MCF 10A (cell line): ENCODE data around the gene SDCBP2. TPM values are rescaled to one million over a fixed set of nuclear protein-coding genes. Genes with fewer than 3 reads are reported as not detected.

Source experiments
- BruUV-seq: library from RNA; stranded (reverse); fragments of 400-500 nt; replicated peaks from 2 replicates; lab custom pipeline; 2021; lab: Mats Ljungman, UMichigan
- CTCF ChIA-PET: fragments of 300-600 bp; sonication (Branson Sonifier 250); formaldehyde crosslinking; extraction: SDS; loops from one replicate; lab custom pipeline; 2021; ENCODE audit warnings: antibody characterized with exemption, inconsistent platforms; lab: Yijun Ruan, JAX
- POLR2A ChIA-PET: fragments of 300-600, 350-650 bp; sonication (Branson Sonifier 250); formaldehyde crosslinking; extraction: SDS; loops from one replicate; lab custom pipeline; 2020; ENCODE audit warnings: antibody characterized with exemption, inconsistent platforms; lab: Yijun Ruan, JAX
- DNase-seq: peaks from one replicate; pipeline ENCODE4 v3.0.0-alpha.2; 2018; ENCODE audit not compliant: unreplicated experiment
- H3K27ac Mint-ChIP-seq: one replicate; pipeline ENCODE4 v1.8.0; 2022; ENCODE audit warnings: mild to moderate bottlenecking, low read depth, mixed read lengths; ENCODE audit not compliant: unreplicated experiment
- H3K27me3 Mint-ChIP-seq: one replicate; pipeline ENCODE4 v1.8.0; 2022; ENCODE audit warnings: mixed read lengths; ENCODE audit not compliant: insufficient read depth, unreplicated experiment
- H3K36me3 Mint-ChIP-seq: one replicate; pipeline ENCODE4 v1.8.0; 2022; ENCODE audit warnings: mild to moderate bottlenecking, moderate library complexity, mixed read lengths; ENCODE audit not compliant: insufficient read depth, unreplicated experiment
- H3K4me1 Mint-ChIP-seq: one replicate; pipeline ENCODE4 v1.8.0; 2022; ENCODE audit warnings: mixed read lengths; ENCODE audit not compliant: insufficient read depth, unreplicated experiment
- H3K4me3 Mint-ChIP-seq: one replicate; pipeline ENCODE4 v1.8.0; 2022; ENCODE audit warnings: mild to moderate bottlenecking, moderate library complexity, mixed read lengths; ENCODE audit not compliant: unreplicated experiment
- H3K9me3 Mint-ChIP-seq: one replicate; pipeline ENCODE4 v1.8.0; 2022; ENCODE audit warnings: mixed read lengths; ENCODE audit not compliant: unreplicated experiment
- intact Hi-C: fragments of 100-400 bp; cut with micrococcal nuclease; formaldehyde crosslinking; loops from 2 replicates; pipeline ENCODE4 v1.14.1; 2022
- total RNA-seq: library from RNA; stranded (reverse); gene quantifications from 2 replicates; pipeline ENCODE4 v1.2.3, GENCODE V29; 2022
- TF ChIP-seq, protein P1 (sequence below): fragments of 200-600 bp; IDR thresholded peaks from one replicate; pipeline ENCODE4 v1.8.0; 2022; ENCODE audit warnings: antibody characterized with exemption, mild to moderate bottlenecking; ENCODE audit not compliant: unreplicated experiment

The SDCBP2 gene
- total RNA-seq, 1 experiment from 2014 or later: 11.8 TPM

DNA sequence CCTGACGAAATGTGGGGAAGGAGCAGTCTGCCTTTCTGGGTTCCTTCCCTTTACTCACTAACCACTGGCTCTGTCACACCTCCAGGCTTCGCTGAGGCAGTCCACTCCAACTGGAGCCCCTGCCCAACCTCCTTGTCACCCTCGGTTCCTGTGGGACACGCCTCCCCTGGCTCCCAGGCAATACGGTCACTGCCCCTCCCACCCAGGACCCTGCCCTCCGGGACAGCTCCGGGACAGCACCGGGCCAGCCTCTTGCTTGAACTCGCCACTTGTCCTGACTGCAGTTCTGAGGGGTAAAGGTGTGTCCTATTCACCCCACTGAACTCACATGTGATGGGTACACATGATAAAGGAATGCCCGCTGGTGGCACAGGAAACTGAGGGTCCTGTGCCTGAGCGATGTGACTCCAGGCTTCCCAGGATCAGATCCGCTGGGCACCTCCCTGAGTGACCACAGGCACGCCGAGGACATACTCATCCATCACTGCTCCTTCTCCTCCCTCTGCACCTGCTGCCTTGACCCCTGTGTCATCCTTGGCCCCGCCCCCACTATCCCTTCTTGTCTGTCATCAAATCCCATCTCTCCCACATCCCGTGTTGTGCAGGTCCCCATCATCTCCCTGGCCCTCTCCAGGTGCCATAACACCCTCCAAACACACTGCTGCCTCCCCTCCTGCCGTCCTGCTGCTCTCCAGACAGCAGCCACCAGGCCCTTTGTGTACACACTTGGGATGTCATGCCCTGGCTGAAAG, 7.9 kb downstream of the SDCBP2 start:
- H3K4me1 Mint-ChIP-seq: peaks cover 12% of the 10 kb centered on the region
- peak overlapping the region; percentile 96 for H3K27ac Mint-ChIP-seq
- no peaks in the 10 kb centered on the region for H3K9me3 Mint-ChIP-seq
- no peaks in the 10 kb centered on the region for H3K36me3 Mint-ChIP-seq
- POLR2A ChIA-PET: interaction anchor here (0.8 to 10.7 kb wide), 7 partner anchors 10 to 182 kb away, joined by 3 to 184 read pairs (median 6); partner anchors contain the start of genes FKBP1A and NSFL1C
- DNase-seq: no peak
- no peak overlapping the region for H3K4me3 Mint-ChIP-seq
- intact Hi-C loops: no loop called here
- TF ChIP-seq, protein P1, sequence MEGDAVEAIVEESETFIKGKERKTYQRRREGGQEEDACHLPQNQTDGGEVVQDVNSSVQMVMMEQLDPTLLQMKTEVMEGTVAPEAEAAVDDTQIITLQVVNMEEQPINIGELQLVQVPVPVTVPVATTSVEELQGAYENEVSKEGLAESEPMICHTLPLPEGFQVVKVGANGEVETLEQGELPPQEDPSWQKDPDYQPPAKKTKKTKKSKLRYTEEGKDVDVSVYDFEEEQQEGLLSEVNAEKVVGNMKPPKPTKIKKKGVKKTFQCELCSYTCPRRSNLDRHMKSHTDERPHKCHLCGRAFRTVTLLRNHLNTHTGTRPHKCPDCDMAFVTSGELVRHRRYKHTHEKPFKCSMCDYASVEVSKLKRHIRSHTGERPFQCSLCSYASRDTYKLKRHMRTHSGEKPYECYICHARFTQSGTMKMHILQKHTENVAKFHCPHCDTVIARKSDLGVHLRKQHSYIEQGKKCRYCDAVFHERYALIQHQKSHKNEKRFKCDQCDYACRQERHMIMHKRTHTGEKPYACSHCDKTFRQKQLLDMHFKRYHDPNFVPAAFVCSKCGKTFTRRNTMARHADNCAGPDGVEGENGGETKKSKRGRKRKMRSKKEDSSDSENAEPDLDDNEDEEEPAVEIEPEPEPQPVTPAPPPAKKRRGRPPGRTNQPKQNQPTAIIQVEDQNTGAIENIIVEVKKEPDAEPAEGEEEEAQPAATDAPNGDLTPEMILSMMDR: no peak
- no peaks in the 10 kb centered on the region for H3K27me3 Mint-ChIP-seq
- no TSS peak for BruUV-seq
- CTCF ChIA-PET: interaction anchor here (0.6 to 4.2 kb wide), 6 partner anchors 8 to 489 kb away, joined by 4 to 40 read pairs (median 8); no protein-coding TSS in a partner anchor

DNA sequence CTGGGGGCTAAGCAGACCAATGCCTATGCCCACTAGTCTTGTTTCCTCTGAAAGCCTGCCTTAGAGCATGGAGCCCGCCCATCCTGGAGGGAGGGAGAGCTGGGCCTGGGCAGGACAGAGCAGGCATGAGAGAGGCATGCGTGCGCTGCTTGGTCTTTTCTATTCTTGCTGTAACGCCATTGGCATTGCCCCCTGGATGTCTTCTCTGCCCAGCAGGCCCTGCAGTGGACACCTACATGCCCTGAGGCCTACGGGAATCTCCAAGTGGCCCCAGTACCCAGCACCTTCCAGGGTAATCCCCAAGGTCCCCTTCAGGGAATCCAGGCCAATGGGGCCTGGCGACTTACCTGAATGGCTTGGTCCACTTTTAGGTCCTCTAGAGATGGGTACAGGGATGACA, 8.9 kb downstream of the SDCBP2 start:
- no peaks in the 10 kb centered on the region for H3K9me3 Mint-ChIP-seq
- CTCF ChIA-PET: interaction anchor here (0.6 to 1.1 kb wide), 4 partner anchors 13 to 701 kb away, joined by 3 to 4 read pairs (median 4); no protein-coding TSS in a partner anchor
- no peaks in the 10 kb centered on the region for H3K36me3 Mint-ChIP-seq
- intact Hi-C loops: no loop called here
- TF ChIP-seq, protein P1: no peak
- DNase-seq: no peak
- no peaks in the 10 kb centered on the region for H3K27me3 Mint-ChIP-seq
- peaks cover 12% of the 10 kb centered on the region for H3K4me1 Mint-ChIP-seq
- POLR2A ChIA-PET: interaction anchor here (0.9 kb wide), 1 partner anchor 73 kb away, joined by 3 read pairs; the partner anchor contains the start of gene FKBP1A
- BruUV-seq: no TSS peak
- no peak overlapping the region for H3K27ac Mint-ChIP-seq
- no peak overlapping the region for H3K4me3 Mint-ChIP-seq

- Mint-ChIP-seq H3K9me3 (no peaks in the 10 kb centered on the region), H3K4me1 (peaks cover 12% of the 10 kb centered on the region), H3K36me3 (no peaks in the 10 kb centered on the region), H3K27me3 (no peaks in the 10 kb centered on the region), H3K27ac (no peak overlapping the region), H3K4me3 (no peak overlapping the region)
- intact Hi-C loops: loop anchor here (10.0 kb wide), 1 partner anchor 145 kb away; the partner anchor contains the start of gene NSFL1C
- POLR2A ChIA-PET: interaction anchor here (0.9 kb wide), 1 partner anchor 73 kb away, joined by 3 read pairs; the partner anchor contains the start of gene FKBP1A
- no peak for DNase-seq
- no TSS peak for BruUV-seq
- CTCF ChIA-PET: interaction anchor here (0.5 to 1.1 kb wide), 6 partner anchors 10 to 170 kb away, joined by 3 to 4 read pairs (median 3); no protein-coding TSS in a partner anchor
- TF ChIP-seq, protein P1: no peak
These were observed 9.5 kb downstream of the SDCBP2 start for GRCh38 chr20:1319462-1319861.

GRCh38 chr20:1319051-1319450, 9.9 kb downstream of the SDCBP2 start:
- peaks cover 12% of the 10 kb centered on the region for H3K4me1 Mint-ChIP-seq
- no peak for DNase-seq
- intact Hi-C loops: loop anchor here (10.0 kb wide), 1 partner anchor 146 kb away; the partner anchor contains the start of gene NSFL1C
- CTCF ChIA-PET: interaction anchor here (0.5 to 1.1 kb wide), 6 partner anchors 9 to 171 kb away, joined by 3 to 4 read pairs (median 3); no protein-coding TSS in a partner anchor
- BruUV-seq: no TSS peak
- H3K27ac Mint-ChIP-seq: no peak overlapping the region
- H3K4me3 Mint-ChIP-seq: no peak overlapping the region
- POLR2A ChIA-PET: no interaction called here
- TF ChIP-seq, protein P1: no peak
- H3K36me3 Mint-ChIP-seq: no peaks in the 10 kb centered on the region
- no peaks in the 10 kb centered on the region for H3K9me3 Mint-ChIP-seq
- H3K27me3 Mint-ChIP-seq: no peaks in the 10 kb centered on the region
